Measurements from ENCODE around the gene MUC5B.
"Not testable (repeated sequence)": the region's sequence is repeated elsewhere in the genome, so short reads cannot be mapped to it uniquely, and the experiment has no call there.

GRCh38 chr11:1184139-1184538 lies 38.7 kb upstream of the MUC5B start:
- not testable (repeated sequence) for TF ChIP-seq POLR2A, CTCF, POLR2AphosphoS5 (IDR thresholded peaks at IDR 0.05)
